ENCODE results near the gene MAP4K5. TPM values are rescaled to one million over a fixed set of nuclear protein-coding genes. Genes with fewer than 3 reads are reported as not detected.
A peak's percentile ranks its signal among the peaks of the same experiment; 100 is the strongest.
"Not testable (repeated sequence)": the region's sequence is repeated elsewhere in the genome, so short reads cannot be mapped to it uniquely, and the experiment has no call there.

The MAP4K5 gene
- total and polyA plus RNA-seq, 10 donors, result 9.1 to 172 (median 55.4) TPM

GRCh38 chr14:50559990-50560930 is 27.9 kb upstream of the MAP4K5 start, which contains the start of gene ATL1:
Gene ATL1, plus strand, starts transcription at chr14:50560145. Its CDS starts 121 bp downstream, at chr14:50560266.
- Histone ChIP-seq H3K4me1 (peaks cover 9 to 25% (median 18%) of the 10 kb centered on the region in 6 donors), H3K4me3 (peak within 1 kb of the TSS; percentile 39 to 87 (median 68)), H3K27me3 (replicated peaks in 1 of 7) (peaks cover 0 to 40% (median 16%) of the 10 kb centered on the region in 7 donors), H3K36me3 (no peaks in the 10 kb centered on the region), H3K9me3 (no peaks in the 10 kb centered on the region), H3K27ac (peak within 1 kb of the TSS in 7 of 8 donors; percentile 26 to 76 (median 71))
- DNase-seq, result peak; percentile 86
- intact Hi-C loops (cut with DNase I; ENCODE audit: low total_unique reads), result no loop called here
- 0 to 1% (median 1%) methylated on average over 51 to 66 of the region's 66 CpGs for WGBS, 5 donors
- TF ChIP-seq POLR2AphosphoS5 (IDR thresholded peaks at IDR 0.05) (peak in 2 of 3 donors; percentile 51 to 55), CTCF (IDR thresholded peaks at IDR 0.05 in 8 of 11, conservative IDR thresholded peaks at IDR 0.05 in 3 of 11) (no peak)

- H3K9me3 ChIP-seq; DNase-seq; H3K27ac ChIP-seq; H3K27me3 ChIP-seq (replicated peaks in 1 of 7); intact Hi-C loops (cut with DNase I; ENCODE audit: low total_unique reads); H3K4me3 ChIP-seq; H3K4me1 ChIP-seq; H3K36me3 ChIP-seq: not testable (repeated sequence)
- WGBS, 5 donors, result 78 to 89% (median 84%) methylated on average over 3 of the region's 3 CpGs
Observed at GRCh38 chr14:50552796-50553195, 20.4 kb upstream of the MAP4K5 start.

- Histone ChIP-seq H3K27ac (no peak overlapping the region), H3K4me1 (no peaks in the 10 kb centered on the region), H3K4me3 (no peak overlapping the region), H3K36me3 (no peaks in the 10 kb centered on the region), H3K27me3 (replicated peaks in 1 of 7) (no peaks in the 10 kb centered on the region), H3K9me3 (no peaks in the 10 kb centered on the region)
- intact Hi-C loops (cut with DNase I; ENCODE audit: low total_unique reads), result no loop called here
- TF ChIP-seq POLR2A (IDR thresholded peaks at IDR 0.05) (no peak), CTCF (IDR thresholded peaks at IDR 0.05 in 8 of 11, conservative IDR thresholded peaks at IDR 0.05 in 3 of 11) (no peak), POLR2AphosphoS5 (IDR thresholded peaks at IDR 0.05) (no peak)
- DNase-seq, result no peak
- WGBS, 5 donors, result 37 to 51% (median 46%) methylated on average over 3 of the region's 3 CpGs
Observed at GRCh38 chr14:50551877-50552276, 19.5 kb upstream of the MAP4K5 start.

- Histone ChIP-seq H3K27me3 (replicated peaks in 1 of 7) (no peaks in the 10 kb centered on the region), H3K4me1 (no peaks in the 10 kb centered on the region), H3K27ac (no peak overlapping the region), H3K4me3 (no peak overlapping the region), H3K9me3 (no peaks in the 10 kb centered on the region), H3K36me3 (no peaks in the 10 kb centered on the region)
- TF ChIP-seq CTCF (IDR thresholded peaks at IDR 0.05 in 8 of 11, conservative IDR thresholded peaks at IDR 0.05 in 3 of 11) (no peak), POLR2A (IDR thresholded peaks at IDR 0.05) (no peak), POLR2AphosphoS5 (IDR thresholded peaks at IDR 0.05) (no peak)
- intact Hi-C loops (cut with DNase I; ENCODE audit: low total_unique reads), result no loop called here
- WGBS, 5 donors, result 91 to 100% (median 100%) methylated on average over 1 of the region's 1 CpG
- DNase-seq, result no peak
Observed at GRCh38 chr14:50550294-50550693, 17.9 kb upstream of the MAP4K5 start.

Data from spleen (tissue), 11 donors.